ENCODE results near the gene NOVA2.

NOVA2 gene

DNA sequence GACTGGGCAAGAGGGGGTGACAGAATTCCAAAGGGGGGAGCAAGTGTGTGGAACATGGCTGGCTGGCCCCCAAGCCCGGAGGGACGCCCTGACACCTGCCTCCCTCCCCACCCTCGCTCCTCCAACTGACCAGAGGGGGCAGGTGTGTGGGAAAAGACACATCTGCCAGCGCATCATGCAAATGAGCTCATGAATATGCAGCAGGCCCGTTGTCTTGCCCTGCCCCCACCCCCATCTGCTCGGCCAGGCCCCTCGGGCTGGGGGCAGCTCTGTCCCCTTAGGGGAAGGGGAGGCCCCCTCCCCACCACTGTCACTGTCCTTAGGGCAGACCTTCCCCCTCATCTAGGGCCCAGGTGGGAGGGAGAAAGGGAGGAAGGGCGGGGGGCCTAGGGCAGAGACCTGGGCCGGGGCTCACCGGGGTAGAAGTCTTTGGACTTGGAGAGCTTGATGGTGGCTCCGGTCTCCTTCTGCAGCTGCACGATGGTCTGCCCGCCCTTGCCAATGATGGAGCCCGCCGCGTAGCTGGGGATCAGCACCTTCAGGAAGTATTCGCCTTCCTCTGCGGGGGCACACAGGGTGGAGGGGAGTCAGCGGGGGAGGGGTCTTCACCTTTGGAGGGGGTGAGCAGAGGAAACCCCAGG is 12.9 kb downstream of the NOVA2 start:
- DNase-seq = no peak

DNA sequence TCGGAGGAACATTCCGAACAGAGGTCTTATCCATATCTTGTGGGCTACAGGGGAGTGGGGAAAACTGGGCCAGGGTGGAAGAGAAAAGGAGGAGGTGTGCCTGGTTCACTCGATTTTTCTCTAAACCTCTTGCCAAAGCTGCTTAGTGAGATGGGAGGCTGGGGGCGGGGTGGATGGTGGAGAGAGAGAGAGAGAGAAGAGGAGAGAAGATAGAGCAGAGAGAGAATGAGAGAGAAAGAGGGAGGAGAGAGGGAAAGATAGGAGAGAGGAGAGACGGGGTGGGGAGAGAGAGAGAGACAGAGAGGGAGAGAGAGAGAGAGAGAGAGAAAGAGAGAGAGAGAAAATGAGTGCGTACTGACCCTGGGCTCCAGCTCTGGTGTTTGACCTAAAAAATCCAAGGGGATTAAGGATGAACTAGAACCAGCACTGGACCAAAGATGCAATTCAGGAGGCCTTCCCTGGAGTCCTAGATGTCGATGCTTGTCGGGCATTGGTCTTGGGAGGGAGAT is 14.1 kb downstream of the NOVA2 start:
- no peak for DNase-seq

DNA sequence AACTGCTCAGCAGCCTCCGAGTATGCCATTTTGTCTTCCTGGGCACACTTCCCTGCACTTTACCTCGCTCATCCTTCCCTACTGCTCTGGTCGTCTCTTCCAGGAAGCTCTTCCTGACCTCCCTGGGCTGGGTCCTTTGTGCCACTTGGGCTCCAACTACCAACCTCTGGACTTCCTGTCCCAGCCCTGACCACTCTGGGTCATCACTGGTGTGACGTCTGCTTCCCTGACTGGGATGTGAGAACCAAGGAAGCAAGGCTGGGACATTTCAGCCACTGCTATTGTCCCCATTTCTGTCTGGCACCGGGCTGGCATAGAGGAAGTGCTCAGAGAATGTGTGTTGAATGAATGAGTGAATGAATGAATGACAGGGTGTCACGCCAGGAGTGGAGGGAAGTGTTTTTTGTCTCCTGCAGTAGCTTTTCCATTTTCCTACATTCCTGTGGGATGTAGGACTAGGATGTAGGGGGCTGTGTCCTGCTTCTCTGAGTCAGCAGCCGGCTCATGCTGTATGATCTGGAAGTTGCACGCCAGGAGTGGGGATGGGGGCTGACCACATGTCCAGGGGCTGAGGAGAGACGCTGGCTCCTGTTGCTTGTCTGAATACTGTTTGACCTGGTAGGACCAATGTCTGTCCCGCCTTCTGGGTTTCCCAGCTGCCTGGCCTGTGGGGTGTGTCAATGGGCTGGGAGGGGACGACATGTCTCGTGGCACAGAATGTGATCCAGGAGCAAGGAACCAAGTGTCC is 14.7 kb downstream of the NOVA2 start:
- no peak for DNase-seq

DNA sequence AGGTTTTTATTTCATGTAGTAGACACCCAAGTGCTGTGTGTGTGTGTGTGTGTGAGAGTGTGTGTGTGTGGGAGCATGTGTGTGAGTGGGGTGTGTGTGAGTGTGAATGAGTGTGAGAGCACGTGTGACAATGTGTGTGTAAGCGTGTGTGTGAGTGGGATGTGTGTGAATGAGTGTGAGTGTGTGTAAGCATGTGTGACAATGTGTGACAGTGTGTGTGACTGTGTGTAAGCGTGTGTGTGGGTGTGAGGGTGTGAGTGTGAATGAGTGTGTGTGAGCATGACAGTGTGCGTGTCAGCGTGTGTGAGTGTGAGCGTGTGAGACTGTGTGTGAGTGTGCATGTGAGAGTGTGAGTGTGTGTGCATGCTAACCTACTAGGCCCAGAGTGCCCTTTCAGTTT is 15.3 kb downstream of the NOVA2 start:
- DNase-seq = no peak

DNA sequence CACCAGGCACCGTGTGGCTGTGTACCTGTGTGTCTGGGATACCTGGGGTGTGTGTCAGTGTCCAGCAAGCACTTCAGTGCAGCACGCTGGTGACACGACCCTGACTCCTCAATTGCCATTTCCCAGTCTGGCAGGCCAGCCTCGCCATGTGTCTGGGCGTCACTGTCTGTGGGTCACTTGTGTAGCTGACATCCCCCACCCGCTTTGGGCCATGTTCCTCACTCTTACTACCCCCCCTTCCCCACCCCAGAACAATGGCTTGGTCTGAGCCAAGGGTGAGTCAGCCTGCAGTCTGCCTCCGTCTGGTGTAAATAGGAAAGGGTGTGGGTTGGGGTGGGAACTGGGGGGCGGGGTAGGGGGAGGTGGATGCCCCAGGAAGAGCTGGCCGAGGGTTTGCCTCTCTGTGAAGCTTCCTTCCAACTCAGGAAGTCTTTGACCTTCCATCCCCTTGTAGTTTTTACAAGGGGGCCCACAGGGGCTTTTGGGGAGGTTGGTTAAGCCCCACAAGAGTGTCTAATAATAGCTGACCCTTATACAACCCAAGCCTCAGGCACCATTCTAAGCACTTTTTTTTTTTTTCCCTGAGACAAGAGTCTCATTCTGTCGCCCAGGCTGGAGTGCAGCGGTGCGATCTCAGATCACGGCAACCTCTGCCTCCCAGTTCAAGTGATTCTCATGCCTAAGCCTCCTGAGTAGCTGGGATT is 17.6 kb downstream of the NOVA2 start:
- DNase-seq = no peak

DNA sequence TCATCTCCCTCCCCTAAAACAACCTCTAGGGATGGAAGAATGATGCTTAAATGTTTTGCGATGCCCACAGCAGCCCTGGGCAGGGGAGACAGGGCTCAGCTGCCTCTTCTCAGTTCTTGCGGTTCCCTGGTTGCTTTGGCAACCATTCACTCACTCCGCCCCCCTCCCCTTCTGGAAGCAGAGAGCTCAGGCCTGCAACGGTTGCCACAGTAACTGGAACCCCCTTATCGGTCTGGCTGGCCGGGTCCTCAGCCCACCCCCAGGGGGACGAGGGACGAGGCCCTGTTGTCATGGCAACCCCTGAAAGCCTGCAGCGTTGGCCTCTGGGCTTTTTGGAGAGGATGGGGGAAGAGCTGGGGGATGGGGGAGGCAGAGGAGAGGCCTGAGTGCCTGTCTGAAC is 19.5 kb downstream of the NOVA2 start:
- DNase-seq = no peak

DNA sequence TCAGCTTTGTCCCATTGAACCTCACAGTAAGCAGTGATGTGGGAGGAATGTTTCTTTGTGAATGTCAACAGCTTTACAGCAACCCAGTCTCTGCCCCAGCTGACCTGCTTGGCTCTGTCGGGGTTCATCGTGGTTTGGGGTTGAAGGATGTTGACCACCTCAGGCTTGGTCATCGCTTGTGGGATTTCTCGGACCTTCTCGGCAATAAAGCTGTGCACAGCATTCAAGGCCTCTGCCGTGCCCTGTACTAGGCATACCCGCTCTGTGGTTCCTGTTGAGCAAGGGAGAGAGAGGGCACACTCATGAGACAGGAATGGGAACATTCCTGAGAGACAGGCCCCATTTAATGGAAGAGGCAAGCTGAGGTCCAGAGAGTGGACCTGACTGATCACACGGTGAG is 20.0 kb downstream of the NOVA2 start:
- no peak for DNase-seq

DNA sequence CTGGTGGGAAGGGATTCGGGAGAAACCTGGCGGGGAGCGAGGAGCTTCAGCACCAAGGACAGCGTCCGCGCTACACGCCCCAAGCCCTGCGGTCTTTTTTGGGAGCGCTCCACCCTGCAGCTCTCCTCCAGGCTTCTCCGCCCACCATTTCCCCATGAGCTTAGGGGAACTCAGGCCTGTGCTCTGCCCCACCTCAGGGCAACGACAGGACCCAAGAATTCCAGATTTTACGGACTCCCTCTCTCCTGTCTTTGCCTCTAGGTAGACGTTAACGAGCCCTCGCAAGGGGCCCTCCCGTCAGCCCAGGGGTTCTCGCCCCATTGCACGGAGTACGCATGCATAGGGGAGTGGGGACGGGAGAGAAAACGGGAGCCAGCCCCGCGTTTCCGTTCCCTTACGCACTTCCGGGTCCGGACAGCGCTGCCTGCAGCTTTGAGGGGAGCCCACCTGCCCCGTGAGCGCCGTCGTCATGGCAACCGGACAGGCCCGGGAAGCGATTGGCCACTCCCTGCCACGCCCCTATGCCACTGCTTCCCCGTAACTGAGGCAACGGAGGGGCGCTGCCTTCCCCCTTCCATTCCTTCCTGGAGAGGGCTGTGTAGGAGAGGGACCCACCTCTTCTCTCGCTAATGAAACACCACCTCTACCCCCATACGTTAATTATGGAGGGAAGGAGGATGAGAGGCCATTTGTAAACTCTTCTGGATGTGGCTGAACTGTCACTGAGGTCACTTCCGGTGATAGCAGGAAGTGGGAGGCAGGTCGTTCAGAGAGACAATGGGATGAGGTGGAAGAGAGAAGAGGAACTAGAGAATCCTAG is 20.8 kb downstream of the NOVA2 start:
- no peak for DNase-seq

DNA sequence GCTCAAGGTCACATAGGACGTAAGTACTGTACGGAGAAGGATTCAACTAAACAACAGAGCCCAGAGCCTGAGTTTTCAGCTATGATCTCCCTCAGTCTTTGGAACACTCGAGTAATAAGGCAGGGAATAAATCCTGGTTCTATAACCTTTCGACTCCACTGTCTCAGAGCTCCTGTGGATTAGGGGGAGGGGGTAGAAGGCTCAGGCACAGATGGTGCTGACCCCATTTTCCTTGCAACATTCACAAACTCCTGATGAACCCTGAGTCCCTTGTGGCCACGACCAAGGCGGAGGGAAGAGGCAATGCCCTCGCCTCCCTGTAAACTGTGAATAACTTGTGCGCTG is 21.4 kb downstream of the NOVA2 start:
- DNase-seq = no peak

DNA sequence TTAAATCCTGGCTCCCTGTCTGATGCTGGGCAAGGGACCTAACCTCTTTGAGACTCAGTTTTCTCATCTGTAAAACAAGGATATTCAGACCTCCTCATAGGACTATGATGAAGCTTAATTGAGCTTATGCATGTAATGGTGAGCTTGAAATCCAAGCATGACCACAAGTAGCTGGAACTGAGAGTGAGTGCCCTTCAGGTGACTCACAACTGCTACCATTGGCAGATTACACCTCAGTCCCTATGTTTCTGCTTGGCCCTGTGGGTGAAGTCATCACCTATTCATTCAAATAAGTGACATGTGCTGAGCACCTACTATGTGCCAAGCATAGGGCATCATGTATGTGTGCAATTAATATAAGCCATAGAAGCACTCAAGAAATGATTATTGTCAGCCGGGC is 25.7 kb downstream of the NOVA2 start:
- no peak for DNase-seq

DNA sequence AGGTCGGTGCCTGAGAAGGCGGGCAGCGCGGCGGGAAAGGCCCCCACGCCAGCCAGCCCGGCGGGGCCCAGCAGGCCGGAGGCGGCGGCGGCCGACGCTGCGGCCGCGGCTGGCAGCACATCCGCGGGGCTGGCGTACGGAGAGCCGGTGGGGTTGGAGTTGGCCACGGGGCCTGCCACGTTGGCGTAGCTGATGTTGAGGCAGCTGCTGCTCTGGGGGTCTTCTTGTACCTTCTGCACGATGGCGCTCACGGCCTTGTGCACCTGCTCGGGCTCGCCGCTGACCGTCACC is 33.2 kb downstream of the NOVA2 start:
- DNase-seq = no peak

DNA sequence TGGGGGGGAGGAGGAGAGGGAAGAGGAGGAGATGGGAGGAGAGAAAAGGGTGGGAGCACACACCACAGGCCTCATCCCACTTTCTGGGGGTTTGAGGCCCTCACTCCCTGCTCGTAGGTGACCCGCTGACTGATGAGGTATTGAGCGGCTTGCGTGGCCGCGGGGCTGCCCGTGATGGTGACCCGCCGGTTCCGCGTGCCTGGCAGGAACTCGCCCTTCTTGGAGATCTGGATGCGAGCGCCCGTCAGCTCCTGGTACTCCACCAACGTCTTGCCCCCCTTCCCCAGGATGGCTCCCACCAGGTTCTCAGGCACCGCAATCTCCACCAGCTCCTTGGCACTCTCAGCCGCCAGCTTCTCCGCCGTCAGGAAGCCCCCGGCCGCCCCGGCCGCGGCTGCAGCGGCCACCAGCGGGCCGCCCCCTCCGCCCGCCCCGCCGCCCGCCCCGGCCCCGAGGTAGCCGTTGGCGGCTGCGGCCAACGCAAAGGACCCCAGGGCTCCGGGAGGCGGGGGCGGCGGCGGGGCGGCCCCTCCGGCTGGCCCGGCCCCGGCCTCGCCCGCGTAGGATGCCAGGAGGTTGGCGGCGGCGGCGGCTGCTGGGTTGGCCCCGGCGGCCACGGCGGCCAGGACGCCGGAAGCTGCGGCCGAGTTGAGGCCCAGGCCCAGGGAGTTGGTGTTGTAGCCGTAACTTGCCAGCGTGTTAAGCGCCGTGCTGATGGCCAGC is 33.7 kb downstream of the NOVA2 start:
- no peak for DNase-seq

DNA sequence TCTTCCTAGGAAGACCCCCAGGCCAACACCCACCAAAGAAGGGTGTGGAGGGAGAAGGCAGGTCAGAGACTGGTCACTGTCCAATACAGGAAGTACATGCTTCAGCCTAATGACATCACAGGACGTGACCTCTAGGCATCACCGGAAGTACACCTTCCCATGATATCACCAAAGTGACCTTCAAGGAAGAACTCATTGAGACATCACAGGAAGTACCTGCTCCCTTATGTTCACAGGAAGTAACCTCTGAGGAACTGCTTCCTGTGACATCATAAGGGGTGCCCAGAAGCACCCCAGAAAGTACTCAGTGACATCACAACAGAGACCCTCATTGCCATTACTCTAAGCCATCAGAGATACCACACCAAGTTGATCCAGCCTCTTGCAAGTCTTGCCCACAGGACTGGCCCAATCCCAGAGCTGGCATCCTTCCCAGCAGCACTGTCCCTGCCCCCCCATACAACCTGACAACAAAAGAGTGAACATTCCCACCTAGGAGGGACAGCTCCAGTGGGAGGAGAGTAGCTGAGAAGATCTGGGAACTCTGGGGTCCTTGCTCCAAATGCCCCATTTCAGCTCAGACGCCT is 34.8 kb downstream of the NOVA2 start:
- DNase-seq = no peak

DNA sequence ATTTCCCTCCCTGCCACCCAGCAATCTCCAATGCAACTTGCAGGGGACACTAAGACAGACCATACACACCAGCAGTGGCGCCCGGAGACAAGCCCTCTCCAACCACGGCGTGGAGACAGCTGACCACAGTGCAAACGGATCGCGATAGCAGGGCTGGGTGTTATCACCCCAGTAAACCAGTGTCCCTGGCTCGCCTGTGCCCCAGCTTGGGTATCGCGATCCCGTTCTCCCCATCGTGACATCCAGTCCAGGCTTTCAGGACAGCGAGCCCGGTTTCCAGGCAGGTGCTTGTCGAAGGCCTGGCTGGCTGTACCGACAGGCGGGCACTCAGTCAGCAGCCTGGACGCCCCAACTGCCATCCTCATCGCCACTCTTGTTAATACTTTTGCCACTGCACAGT is 38.4 kb downstream of the NOVA2 start:
- DNase-seq = no peak

DNA sequence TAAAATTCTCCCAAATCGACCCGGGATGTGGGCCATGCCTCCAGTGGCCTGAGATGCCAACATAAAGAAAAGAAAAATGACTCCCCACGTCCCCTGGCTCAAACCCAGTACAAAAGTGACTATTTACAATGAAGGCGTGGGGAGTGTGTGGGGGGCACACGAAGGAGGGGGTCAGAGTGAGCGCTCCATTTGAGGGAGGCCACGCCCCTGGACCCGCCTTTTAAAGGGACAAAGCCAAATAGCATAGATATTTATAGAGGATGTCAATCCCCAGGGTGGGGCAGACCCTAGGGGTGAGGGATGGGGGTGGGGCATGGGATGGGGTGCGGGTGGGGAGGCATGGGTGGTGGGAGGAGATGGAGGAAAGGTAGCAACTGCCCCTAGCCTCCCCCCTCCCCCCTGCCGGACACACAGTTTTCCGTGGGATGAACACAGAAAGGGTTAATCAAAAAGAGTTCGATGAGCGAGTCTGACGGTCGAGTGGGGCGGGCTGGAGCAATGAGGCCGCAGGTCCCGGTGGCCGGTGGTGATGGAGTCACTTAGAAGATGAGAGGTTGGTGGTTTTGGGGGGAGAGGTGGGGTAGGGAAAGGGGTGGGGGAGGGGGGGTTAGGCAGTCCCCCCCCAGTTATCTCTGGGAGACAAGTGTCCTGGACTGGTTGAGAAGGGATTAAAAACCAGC is 39.0 kb downstream of the NOVA2 start:
- DNase-seq = no peak

DNA sequence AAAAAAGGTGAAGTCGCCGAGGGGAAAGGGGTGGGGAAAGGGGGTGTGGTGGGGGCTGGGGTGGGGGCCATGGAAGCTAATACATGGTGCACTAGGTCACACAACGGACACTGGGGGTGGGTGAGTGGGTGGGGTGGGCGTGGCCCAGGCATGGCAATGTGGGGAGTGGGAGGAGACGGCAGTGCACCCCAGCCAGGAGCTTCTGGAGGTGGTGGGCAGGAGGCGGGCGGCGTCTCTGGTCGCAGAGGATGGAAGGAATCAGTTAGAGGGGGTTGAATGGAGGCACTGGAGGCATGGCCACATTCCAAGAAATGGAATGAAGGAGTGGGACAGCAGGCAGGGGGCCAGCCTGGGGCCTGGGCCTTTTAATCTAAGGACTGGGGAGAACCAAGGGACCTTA is 39.9 kb downstream of the NOVA2 start:
- DNase-seq = no peak

DNA sequence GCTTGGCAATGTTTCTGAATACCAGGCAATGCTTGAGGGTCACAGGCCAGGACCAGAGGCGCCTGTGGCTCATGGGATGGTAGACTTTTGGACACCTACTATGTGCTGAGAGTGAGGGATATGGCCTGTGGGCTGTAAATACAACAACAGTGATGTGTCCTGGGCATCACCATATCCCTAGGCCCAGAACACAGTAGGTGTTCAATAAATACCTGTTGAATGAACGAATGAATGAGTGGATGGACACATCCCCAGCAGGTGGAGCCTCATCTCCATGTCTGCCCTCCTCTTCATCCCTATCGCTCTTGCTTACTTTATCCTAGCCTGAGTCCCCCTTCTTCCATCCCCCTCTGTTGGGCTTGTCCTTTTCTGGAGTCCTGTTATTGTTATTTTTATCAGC is 42.6 kb downstream of the NOVA2 start:
- no peak for DNase-seq

DNA sequence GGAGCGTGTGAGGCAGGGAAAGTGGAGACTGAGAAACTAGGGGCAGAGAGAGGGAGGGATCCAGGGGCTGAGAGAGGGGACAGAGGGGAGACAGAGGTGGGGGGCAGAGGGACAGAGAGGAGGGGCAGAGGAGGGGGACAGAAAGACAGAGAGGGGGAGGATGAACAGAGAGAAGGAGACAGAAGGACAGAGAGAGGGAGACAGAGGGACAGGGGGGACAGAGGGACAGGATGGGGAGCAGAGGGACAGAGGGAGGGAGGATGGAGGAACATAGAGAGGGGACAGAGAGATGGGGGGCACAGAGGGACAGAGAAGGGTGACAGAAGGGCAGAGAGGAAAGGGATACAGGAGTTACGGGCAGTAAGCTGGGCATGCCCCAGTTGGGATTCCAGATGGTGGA is 44.4 kb downstream of the NOVA2 start:
- no peak for DNase-seq

DNA sequence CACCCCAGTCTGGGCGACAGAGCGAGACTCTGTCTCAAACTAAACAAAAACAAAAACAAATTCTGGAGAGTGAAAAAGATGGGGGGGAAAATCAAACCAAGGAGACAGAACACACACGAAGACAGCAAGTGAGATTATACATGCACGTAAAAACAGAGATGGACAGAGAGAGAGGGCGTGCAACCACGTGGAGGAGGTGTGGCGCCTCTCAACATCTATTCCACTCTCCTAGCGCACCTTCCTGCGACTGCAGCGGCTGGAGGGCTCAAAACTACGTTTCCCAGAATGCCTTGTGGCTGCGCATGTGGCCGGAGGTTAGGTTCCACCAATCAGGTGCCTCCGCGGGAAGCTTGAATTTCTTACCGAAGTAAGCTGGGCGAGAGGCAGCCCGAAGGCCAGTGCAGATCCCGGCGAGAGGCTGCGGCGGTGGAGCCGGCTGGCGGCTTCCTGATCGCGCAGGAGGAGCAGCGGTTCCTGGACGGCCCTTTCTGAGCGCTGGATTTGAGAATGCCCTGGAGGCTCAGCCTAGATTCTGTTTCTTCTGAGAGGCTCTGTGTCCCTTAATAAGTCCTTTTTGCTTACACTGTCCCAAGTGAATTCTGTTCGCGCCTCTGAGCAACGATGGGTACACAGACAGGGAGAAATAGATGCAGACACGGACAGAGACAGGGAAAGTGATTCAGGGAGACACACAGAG is 46.0 kb downstream of the NOVA2 start:
- DNase-seq = peak; percentile 85

DNA sequence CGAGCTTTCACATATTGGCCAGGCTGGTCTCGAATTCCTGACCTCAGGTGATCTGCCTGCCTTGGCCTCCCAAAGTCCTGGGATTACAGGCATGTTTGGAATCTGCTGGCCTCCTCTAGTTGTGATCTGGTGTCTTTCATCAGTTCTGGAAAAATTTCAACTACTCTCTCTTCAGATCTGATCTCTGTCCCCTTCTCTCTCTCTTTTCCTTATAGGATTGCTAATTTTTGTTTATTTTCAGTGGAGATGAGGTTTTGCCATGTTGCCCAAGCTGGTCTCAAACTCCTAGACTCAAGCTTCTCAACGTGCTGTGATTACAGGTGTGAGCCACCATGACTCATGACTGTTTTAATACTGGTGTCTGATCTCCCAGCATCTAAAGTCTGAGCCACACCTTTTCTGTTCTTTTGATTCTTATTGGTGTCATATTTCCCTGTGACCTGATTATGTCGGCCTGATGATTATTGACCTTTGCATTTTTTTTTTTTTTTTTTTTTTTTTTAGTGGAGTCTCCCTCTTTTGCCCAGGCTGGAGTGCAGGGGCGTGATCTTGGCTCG is 48.7 kb downstream of the NOVA2 start:
- no peak for DNase-seq

DNA sequence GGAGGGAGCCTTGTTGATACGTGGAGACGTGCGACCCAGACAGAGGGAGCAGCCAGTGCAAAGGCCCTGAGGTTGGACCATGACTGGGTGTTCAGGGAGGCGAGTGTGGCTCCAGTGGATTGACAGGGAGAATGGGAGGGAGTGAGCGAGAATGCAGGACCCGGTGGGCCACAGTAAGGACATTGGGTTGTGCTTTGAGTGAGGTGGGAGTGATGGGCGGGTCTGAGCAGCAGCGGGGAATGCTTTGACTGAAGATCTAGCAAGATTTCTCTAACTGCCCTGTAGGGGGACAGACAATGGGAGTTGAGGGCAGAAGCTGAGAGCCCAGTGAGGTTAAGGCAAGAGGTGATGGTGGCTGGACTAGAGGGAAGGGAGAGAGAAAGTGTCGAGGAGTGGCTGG is 51.4 kb downstream of the NOVA2 start:
- no peak for DNase-seq
